ENCODE data around the gene COX7B2.

Gene COX7B2

GRCh38 chr4:46886711-46887110 is 22.3 kb downstream of the COX7B2 start:
- DNase-seq = no peak

GRCh38 chr4:46878641-46879040 is 30.4 kb downstream of the COX7B2 start:
- DNase-seq = no peak

- no peak for DNase-seq
Measured at GRCh38 chr4:46874811-46875210, 34.2 kb downstream of the COX7B2 start.

- no peak for DNase-seq
Measured at GRCh38 chr4:46870411-46870810, 38.6 kb downstream of the COX7B2 start.

GRCh38 chr4:46856333-46856732 is 52.7 kb downstream of the COX7B2 start:
- no peak for DNase-seq

- DNase-seq = no peak
Measured at GRCh38 chr4:46852800-46853199, 56.2 kb downstream of the COX7B2 start.

- no peak for DNase-seq
Measured at GRCh38 chr4:46850026-46850425, 59.0 kb downstream of the COX7B2 start.

GRCh38 chr4:46844325-46844917 is 64.6 kb downstream of the COX7B2 start:
- DNase-seq = peak; percentile 60

GRCh38 chr4:46839128-46839527 is 69.9 kb downstream of the COX7B2 start:
- no peak for DNase-seq

GRCh38 chr4:46837639-46838038 is 71.4 kb downstream of the COX7B2 start:
- no peak for DNase-seq

- no peak for DNase-seq
Measured at GRCh38 chr4:46836584-46836983, 72.5 kb downstream of the COX7B2 start.

GRCh38 chr4:46830971-46831454 is 78.0 kb downstream of the COX7B2 start:
- DNase-seq = no peak

GRCh38 chr4:46820154-46820553 is 88.9 kb downstream of the COX7B2 start:
- DNase-seq = no peak

GRCh38 chr4:46819095-46819494 is 90.0 kb downstream of the COX7B2 start:
- no peak for DNase-seq

GRCh38 chr4:46818604-46819003 is 90.4 kb downstream of the COX7B2 start:
- DNase-seq = no peak

- DNase-seq = no peak
Measured at GRCh38 chr4:46817806-46818205, 91.2 kb downstream of the COX7B2 start.

GRCh38 chr4:46804781-46805413 is 104.1 kb downstream of the COX7B2 start:
- no peak for DNase-seq

- DNase-seq = no peak
Measured at GRCh38 chr4:46793036-46793435, 116.0 kb downstream of the COX7B2 start.

GRCh38 chr4:46781434-46782092 is 127.5 kb downstream of the COX7B2 start:
- DNase-seq = no peak

- no peak for DNase-seq
Measured at GRCh38 chr4:46765465-46765864, 143.6 kb downstream of the COX7B2 start.

GRCh38 chr4:46730075-46730474 is 179.0 kb downstream of the COX7B2 start:
- no peak for DNase-seq

GRCh38 chr4:46720055-46720454 is 189.0 kb downstream of the COX7B2 start:
- no peak for DNase-seq

- no peak for DNase-seq
Measured at GRCh38 chr4:46717950-46718349, 191.1 kb downstream of the COX7B2 start.

GRCh38 chr4:46715468-46715867 is 193.6 kb downstream of the COX7B2 start:
- no peak for DNase-seq
